Right cardiac atrium (tissue), 5 donors: Measurements from ENCODE around the gene SUN5. TPM values are rescaled to one million over a fixed set of nuclear protein-coding genes. Genes with fewer than 3 reads are reported as not detected.

Experiments used
- ATAC-seq, 2 donors: fragments of 200-7000 bp; cut with Tn5 transposase; one replicate each; pipeline versions ENCODE4 v1.8.0 to v1.9.1; 2020; ENCODE audit warnings: moderate library complexity in 2 of 2, mild to moderate bottlenecking in 1 of 2
- DNase-seq, 3 donors: peaks; one replicate each; pipeline ENCODE4 v3.0.0-alpha.2; 2020
- H3K27ac ChIP-seq: one replicate; pipeline ENCODE4 v1.5.1; 2013; ENCODE audit warnings: mild to moderate bottlenecking, low read length, control low read depth, moderate library complexity
- H3K27me3 ChIP-seq: one replicate; pipeline ENCODE4 v1.6.1; 2013; ENCODE audit not compliant: control insufficient read depth, insufficient read depth
- H3K4me1 ChIP-seq: one replicate; pipeline ENCODE4 v1.6.1; 2013; ENCODE audit warnings: low read length; ENCODE audit not compliant: control insufficient read depth, insufficient read depth
- H3K4me3 ChIP-seq: one replicate; pipeline ENCODE4 v1.5.1; 2013; ENCODE audit warnings: low read length, control low read depth
- H3K9me3 ChIP-seq: one replicate; pipeline ENCODE4 v1.6.1; 2013; ENCODE audit warnings: low read length; ENCODE audit not compliant: control insufficient read depth
- WGBS: extraction: QIAGEN DNeasy Blood & Tissue Kit; methylation state at CpG from one replicate; pipeline ENCODE4 v1.1.7; 2013; 5-methylcytosine and 5-hydroxymethylcytosine counted together
- intact Hi-C, 4 donors: fragments of 100-400 bp; cut with DNase I; formaldehyde crosslinking; loops; one replicate each; pipeline versions ENCODE4 v1.11.0 to v1.14.0; 2022 to 2023
- polyA plus RNA-seq: library from polyadenylated mRNA; stranded (reverse); fragments of 200-250 nt; gene quantifications from one replicate; pipeline ENCODE4 v1.2.3, GENCODE V29; 2013
- total RNA-seq, 4 donors: library from RNA; stranded (reverse); fragmentation: NEBNext Ultra II Directional; extraction: Animal tissue kit (Norgen Biotek cat#: 25700); gene quantifications; one replicate each; pipeline ENCODE4 v1.2.1, GENCODE V29; 2021
- donor health status: healthy with polysubstance abuse.
- donor health status: DM: no; HTN: yes; CAD: no.
- donor health status: DM: no; HTN: no; CAD: no.
- donor health status: DM: no; HTN: yes; CAD: no; lungs with severe emphysema.
- donor health status: DM: yes; HTN: yes; CAD: no.

SUN5 gene
- total and polyA plus RNA-seq, 5 donors = not detected

- no peaks in the 10 kb centered on the region for H3K27me3 ChIP-seq
- 82% methylated on average over 6 of the region's 6 CpGs for WGBS
- H3K9me3 ChIP-seq = no peaks in the 10 kb centered on the region
- DNase-seq = no peak
- no peak overlapping the region for H3K27ac ChIP-seq
- no peak overlapping the region for H3K4me3 ChIP-seq
- H3K4me1 ChIP-seq = no peaks in the 10 kb centered on the region
- ATAC-seq = no peak
- intact Hi-C loops = no loop called here
Observed at GRCh38 chr20:33034901-33035492, 30.8 kb upstream of the SUN5 start.

- 74% methylated on average over 5 of the region's 5 CpGs for WGBS
- intact Hi-C loops = no loop called here
- Histone ChIP-seq H3K27ac (no peak overlapping the region), H3K9me3 (no peaks in the 10 kb centered on the region), H3K4me1 (no peaks in the 10 kb centered on the region), H3K27me3 (no peaks in the 10 kb centered on the region), H3K4me3 (no peak overlapping the region)
- no peak for DNase-seq
- no peak for ATAC-seq
Observed at GRCh38 chr20:33034115-33034514, 29.9 kb upstream of the SUN5 start.

DNA sequence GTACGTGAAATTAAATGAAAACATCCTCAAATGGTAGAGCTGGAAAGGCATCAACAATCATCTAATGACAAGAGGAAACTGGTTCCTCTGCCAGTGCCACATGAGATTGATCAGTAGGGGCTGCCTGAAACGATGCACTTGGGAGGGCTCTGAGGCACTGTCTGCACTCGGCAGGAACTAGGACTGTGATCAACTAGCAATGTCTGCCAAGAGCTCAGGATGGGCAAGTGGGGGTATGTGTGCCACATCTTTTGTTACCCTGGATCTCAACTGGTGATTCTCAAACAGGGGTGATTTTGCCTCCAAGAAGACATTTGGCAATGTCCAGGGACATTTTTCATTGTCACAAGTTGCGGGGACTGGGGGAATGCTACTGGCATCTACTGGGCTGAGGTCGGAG, 29.1 kb upstream of the SUN5 start:
- Histone ChIP-seq H3K27ac (no peak overlapping the region), H3K27me3 (no peaks in the 10 kb centered on the region), H3K4me3 (no peak overlapping the region), H3K4me1 (no peaks in the 10 kb centered on the region), H3K9me3 (no peaks in the 10 kb centered on the region)
- ATAC-seq (no peak), DNase-seq (no peak)
- 62% methylated on average over 5 of the region's 5 CpGs for WGBS
- intact Hi-C loops = no loop called here

DNA sequence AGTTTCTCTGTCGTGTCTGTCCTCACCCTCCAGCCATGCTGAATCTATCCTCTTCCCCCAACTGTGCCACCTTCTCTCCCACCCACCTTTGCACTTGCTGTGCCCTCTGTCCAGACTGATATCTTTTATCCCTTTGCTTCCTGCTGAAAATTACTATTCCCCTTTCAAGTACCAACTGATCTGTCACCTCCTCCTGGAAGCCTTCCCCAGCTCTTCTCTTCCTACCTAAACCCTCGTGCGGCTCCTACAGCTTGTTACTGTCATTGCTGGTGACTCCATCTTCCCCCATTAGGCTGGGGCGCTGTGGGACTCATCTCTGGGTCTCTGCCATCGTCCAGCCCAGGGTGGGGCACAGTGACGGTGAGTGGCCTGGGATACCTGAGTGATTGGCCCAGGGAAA, 28.3 kb upstream of the SUN5 start:
- no peak for ATAC-seq
- no peak overlapping the region for H3K4me3 ChIP-seq
- no peaks in the 10 kb centered on the region for H3K27me3 ChIP-seq
- 72% methylated on average over 6 of the region's 6 CpGs for WGBS
- intact Hi-C loops = no loop called here
- H3K9me3 ChIP-seq = no peaks in the 10 kb centered on the region
- no peak overlapping the region for H3K27ac ChIP-seq
- no peak for DNase-seq
- H3K4me1 ChIP-seq = no peaks in the 10 kb centered on the region

DNA sequence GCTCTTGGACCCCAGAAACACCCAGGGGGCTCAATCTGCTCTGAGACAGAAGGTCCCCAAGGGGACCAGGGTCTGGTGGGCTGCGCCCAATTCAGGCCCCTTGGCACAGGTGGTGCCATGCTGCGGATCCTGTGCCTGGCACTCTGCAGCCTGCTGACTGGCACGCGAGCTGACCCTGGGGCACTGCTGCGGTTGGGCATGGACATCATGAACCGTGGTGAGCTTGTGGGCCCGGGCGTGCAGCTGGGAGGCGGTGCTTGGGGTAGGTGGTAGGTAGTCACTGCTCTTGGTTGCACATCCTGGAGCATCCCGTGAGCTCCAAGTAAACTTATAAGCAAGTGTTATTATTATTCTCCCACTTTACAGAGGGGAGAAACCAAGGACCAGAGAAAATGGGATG, 27.3 kb upstream of the SUN5 start, which contains the start of gene BPIFB6:
TSS of gene BPIFB6 (plus strand) at position 118 of the 400 bp plus-strand sequence. CDS start at position 118, 0 bp downstream.
- no peaks in the 10 kb centered on the region for H3K4me1 ChIP-seq
- DNase-seq (no peak), ATAC-seq (no peak)
- no peaks in the 10 kb centered on the region for H3K27me3 ChIP-seq
- no peak within 1 kb of the TSS for H3K4me3 ChIP-seq
- H3K9me3 ChIP-seq = no peaks in the 10 kb centered on the region
- intact Hi-C loops = no loop called here
- WGBS = 89% methylated on average over 10 of the region's 10 CpGs
- H3K27ac ChIP-seq = no peak within 1 kb of the TSS

DNA sequence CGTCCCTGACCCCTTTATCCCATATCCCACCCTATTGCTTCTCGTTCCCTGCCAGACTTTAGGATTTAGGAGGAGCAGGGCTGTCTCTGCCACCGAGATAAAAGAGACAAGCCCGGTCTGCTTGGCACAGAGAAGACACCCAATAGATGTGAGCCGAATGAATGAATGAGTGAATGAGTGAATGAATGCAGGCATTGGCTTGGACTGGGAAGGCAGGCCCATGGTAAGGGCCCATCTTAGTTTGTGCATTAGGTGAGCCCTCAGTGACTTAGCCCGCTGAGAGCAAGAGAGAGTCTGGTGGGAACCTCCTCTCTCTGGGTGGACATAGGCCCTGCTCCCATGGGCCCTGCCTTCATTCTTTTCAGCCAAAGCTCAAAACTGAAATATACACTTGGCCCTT, 26.3 kb upstream of the SUN5 start:
- ATAC-seq = no peak
- no peak overlapping the region for H3K27ac ChIP-seq
- H3K27me3 ChIP-seq = no peaks in the 10 kb centered on the region
- H3K4me3 ChIP-seq = no peak overlapping the region
- WGBS = 78% methylated on average over 6 of the region's 6 CpGs
- DNase-seq = no peak
- H3K4me1 ChIP-seq = no peaks in the 10 kb centered on the region
- H3K9me3 ChIP-seq = no peaks in the 10 kb centered on the region
- intact Hi-C loops = no loop called here

- intact Hi-C loops = no loop called here
- Histone ChIP-seq H3K4me1 (no peaks in the 10 kb centered on the region), H3K4me3 (no peak overlapping the region), H3K9me3 (no peaks in the 10 kb centered on the region), H3K27me3 (no peaks in the 10 kb centered on the region), H3K27ac (no peak overlapping the region)
- ATAC-seq (no peak), DNase-seq (no peak)
- 88% methylated on average over 9 of the region's 9 CpGs for WGBS
Observed at GRCh38 chr20:33030076-33030475, 25.8 kb upstream of the SUN5 start.

DNA sequence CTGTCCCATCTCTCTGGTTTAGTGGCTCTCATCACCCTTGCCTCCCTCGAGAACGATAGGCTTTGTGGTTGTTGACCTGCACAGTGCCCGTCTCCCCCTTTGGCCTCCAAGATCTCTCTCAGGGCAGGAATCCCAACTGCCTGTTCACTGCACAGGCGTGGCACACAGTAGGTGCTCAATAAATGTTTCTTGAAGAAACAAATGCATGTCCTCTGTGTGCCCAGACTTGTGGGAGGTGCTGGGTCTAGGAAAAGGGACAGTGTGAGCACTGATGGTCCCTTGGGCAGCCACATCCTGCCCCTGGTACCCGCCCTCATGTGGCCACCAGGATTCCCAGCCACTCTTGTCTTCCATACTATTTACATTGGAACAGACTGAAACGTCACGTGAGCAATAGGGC, 24.6 kb upstream of the SUN5 start:
- ATAC-seq = no peak
- 67% methylated on average over 7 of the region's 7 CpGs for WGBS
- Histone ChIP-seq H3K4me3 (no peak overlapping the region), H3K9me3 (no peaks in the 10 kb centered on the region), H3K27ac (no peak overlapping the region), H3K4me1 (no peaks in the 10 kb centered on the region), H3K27me3 (no peaks in the 10 kb centered on the region)
- intact Hi-C loops = no loop called here
- DNase-seq = no peak

DNA sequence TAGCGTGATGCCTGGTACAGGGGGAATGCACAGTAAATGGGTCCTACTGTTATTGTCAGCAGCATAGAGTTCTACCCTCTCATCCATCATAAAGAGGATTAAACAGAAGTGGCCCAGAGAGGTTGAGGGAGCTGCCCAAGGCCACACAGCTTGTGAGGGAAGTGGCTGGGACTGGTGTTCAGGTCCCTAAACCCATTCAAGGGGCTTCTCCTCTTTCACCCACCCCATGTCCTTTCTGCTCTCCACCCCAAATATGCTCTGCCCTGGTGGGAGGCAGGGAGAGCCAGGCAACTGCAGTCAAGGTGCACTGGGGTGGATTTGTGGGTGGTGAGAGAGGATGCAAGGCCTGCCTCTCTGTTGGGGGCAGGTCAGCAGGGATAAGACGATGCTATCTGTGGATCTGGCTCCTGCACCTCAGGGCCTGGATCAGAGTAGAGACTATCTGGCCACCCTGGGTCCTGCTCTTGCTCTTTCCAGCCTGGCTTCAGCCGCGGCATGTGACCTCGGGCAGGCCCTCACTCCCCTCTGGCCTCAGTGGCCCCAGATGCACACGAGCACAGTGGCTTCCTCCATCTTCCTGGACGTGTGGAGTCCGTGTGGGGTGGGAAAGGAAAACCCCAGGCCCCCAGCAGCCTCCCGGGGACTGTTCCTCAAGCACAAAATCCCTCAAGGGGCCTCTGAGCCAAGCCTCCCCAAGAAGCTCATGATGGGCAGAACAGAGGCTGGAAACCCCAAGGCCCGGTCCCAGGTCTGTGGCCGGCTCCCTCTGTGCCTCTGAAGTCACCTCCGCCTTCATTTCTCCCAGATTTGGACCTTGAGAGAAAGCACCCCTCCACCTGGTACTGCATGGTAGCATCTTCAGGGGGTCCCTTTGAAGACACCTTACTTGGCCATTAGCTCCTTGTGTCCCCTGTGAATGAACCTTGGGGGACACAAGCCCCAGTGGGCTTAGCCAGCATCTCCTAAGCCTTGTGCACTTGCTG, 23.8 kb upstream of the SUN5 start:
- H3K4me3 ChIP-seq = no peak overlapping the region
- no peak overlapping the region for H3K27ac ChIP-seq
- DNase-seq (no peak), ATAC-seq (no peak)
- H3K9me3 ChIP-seq = no peaks in the 10 kb centered on the region
- H3K27me3 ChIP-seq = no peaks in the 10 kb centered on the region
- H3K4me1 ChIP-seq = no peaks in the 10 kb centered on the region
- intact Hi-C loops = no loop called here
- 66% methylated on average over 12 of the region's 12 CpGs for WGBS

GRCh38 chr20:33026779-33027759, 22.8 kb upstream of the SUN5 start:
- H3K27me3 ChIP-seq = no peaks in the 10 kb centered on the region
- ATAC-seq = no peak
- DNase-seq = no peak
- no peaks in the 10 kb centered on the region for H3K9me3 ChIP-seq
- H3K27ac ChIP-seq = no peak overlapping the region
- no peak overlapping the region for H3K4me3 ChIP-seq
- intact Hi-C loops = no loop called here
- 75% methylated on average over 10 of the region's 10 CpGs for WGBS
- H3K4me1 ChIP-seq = no peaks in the 10 kb centered on the region
